ENCODE data around the gene GALNT6.

GRCh38 chr12:51390457-51390856 is 749 bp downstream of the GALNT6 start:
- TF ChIP-seq CTCF (conservative IDR thresholded peaks at IDR 0.05) (no peak), ZFX (IDR thresholded peaks at IDR 0.05) (no peak)

Data from C4-2B (cell line).